ENCODE data around the gene GNAI3. TPM values are rescaled to one million over a fixed set of nuclear protein-coding genes. Genes with fewer than 3 reads are reported as not detected.

Gene GNAI3
- total RNA-seq, 1 donor from 2014 or later, result 4.9 TPM

DNA sequence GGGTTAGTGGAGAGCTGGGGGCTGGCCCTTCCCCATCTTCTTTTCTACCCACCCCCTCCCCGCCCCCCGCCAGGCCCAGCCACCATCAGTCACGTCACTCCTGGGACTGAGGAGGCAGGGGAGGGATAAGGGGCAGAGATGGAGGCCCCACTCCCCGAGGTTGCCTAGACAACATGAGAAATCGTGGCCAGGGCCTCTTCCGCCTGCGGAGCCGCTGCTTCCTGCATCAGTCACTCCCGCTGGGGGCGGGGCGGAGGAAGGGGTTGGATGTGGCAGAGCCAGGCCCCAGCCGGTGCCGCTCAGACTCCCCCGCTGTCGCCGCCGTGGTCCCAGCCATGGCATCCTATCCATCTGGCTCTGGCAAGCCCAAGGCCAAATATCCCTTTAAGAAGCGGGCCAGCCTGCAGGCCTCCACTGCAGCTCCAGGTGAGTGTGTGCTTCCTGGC, 72.4 kb downstream of the GNAI3 start:
- peak overlapping the region; percentile 91 for H3K27ac ChIP-seq
- intact Hi-C loops (cut with DNase I), result loop anchor here (10.0 kb wide), 1 partner anchor 76 kb away; the partner anchor contains the start of gene GNAI3
- no peaks in the 10 kb centered on the region for H3K27me3 ChIP-seq
- no peaks in the 10 kb centered on the region for H3K9me3 ChIP-seq
- TF ChIP-seq, protein P1, sequence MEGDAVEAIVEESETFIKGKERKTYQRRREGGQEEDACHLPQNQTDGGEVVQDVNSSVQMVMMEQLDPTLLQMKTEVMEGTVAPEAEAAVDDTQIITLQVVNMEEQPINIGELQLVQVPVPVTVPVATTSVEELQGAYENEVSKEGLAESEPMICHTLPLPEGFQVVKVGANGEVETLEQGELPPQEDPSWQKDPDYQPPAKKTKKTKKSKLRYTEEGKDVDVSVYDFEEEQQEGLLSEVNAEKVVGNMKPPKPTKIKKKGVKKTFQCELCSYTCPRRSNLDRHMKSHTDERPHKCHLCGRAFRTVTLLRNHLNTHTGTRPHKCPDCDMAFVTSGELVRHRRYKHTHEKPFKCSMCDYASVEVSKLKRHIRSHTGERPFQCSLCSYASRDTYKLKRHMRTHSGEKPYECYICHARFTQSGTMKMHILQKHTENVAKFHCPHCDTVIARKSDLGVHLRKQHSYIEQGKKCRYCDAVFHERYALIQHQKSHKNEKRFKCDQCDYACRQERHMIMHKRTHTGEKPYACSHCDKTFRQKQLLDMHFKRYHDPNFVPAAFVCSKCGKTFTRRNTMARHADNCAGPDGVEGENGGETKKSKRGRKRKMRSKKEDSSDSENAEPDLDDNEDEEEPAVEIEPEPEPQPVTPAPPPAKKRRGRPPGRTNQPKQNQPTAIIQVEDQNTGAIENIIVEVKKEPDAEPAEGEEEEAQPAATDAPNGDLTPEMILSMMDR (IDR thresholded peaks at IDR 0.05), result no peak
- TF ChIP-seq POLR2AphosphoS5 (IDR thresholded peaks at IDR 0.05; ENCODE audit: insufficient read depth in 1 of 2, low read depth in 1 of 2), result peak; percentile 46 to 69
- DNase-seq (ENCODE audit: extremely low spot score in 2 of 2), result peak; percentile 93 to 94
- peak overlapping the region; percentile 69 to 83 for H3K4me3 ChIP-seq
- peaks cover 59% of the 10 kb centered on the region for H3K4me1 ChIP-seq
- H3K36me3 ChIP-seq, result no peaks in the 10 kb centered on the region

DNA sequence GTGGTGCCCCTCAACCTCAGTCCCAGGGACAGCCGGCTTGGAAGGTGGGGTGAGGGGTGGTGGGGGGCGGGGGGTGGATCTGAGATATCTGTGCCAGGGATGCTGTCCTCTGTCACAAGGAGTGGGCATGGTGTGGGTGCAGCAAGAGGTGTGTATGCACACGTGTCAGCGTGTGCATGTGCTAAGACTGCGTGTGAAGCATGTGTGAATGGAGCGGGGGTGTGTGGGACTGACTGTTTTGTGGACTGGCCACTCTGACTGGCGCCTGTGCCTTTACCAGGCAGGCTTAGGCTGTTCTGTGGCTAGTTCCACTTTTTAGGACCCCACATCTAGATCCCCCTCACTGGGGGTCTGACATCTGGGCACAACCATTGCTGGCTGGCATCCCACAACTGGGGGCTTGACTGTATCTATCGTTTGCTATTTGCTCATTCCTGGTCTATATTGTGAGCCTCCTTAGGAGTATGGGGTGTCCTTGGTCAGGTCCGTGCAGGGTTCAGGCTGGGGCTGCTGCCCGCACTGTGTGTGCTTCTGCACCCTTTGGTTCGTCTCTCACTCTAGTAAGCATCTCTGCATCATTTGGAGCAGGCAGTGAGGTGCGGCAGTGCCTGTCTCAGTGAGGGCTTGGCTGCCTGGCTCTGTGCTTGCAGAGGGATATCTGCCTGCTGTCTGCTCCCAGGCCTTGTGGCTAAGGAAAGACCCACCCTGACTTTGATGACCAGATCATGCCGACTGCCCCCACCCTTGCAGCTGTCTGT, 73.1 kb downstream of the GNAI3 start:
- Histone ChIP-seq H3K9me3 (no peaks in the 10 kb centered on the region), H3K27ac (peak overlapping the region; percentile 91), H3K4me1 (peaks cover 64% of the 10 kb centered on the region), H3K36me3 (peaks cover 0 to 6% of the 10 kb centered on the region in 2 donors), H3K4me3 (peak overlapping the region; percentile 69 to 83), H3K27me3 (no peaks in the 10 kb centered on the region)
- DNase-seq (ENCODE audit: extremely low spot score in 2 of 2), result no peak
- intact Hi-C loops (cut with DNase I), result loop anchor here (10.0 kb wide), 1 partner anchor 77 kb away; the partner anchor contains the start of gene GNAI3
- no peak for TF ChIP-seq POLR2A (IDR thresholded peaks at IDR 0.05)
- TF ChIP-seq, protein P1 (IDR thresholded peaks at IDR 0.05), result no peak
- no peak for TF ChIP-seq POLR2AphosphoS5 (IDR thresholded peaks at IDR 0.05; ENCODE audit: insufficient read depth in 1 of 2, low read depth in 1 of 2)

DNA sequence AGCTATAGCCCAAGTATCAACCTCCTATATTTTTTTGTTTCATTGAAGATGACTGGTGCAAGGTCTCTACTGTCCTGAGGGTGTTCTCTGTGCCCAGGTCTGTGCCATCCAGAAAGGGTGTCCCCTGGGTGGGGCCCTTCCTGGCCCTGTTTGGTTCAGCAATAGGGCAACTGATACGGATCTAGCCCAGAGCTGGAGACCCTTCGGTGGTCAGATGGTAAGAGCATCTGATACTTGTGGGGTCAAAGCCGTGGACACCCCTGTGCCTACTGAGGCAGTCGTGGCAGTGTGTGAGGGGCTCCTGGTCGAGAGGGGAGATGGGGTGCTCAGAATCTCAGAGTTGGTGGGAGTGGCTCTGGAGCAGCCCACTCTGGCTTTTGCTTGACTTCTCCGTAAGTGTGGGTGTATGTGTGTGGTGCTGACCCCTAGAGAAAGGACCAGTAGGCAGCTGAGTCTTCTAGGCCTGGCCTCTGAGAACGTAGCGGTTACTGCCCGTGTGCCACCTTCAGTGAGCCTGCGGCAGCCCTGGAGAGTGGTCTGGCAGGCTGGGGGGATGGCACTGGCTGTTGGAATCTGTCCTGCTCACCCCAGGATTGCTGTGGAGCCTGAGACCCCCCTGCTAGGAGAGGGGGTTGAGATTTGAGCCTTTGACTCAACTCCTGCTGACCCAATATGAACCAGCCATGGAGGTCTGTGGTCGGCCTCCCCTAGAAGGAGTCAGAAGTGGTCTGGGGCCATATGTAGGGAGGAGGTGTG, 73.9 kb downstream of the GNAI3 start:
- DNase-seq (ENCODE audit: extremely low spot score in 2 of 2), result no peak
- intact Hi-C loops (cut with DNase I), result loop anchor here (10.0 kb wide), 1 partner anchor 78 kb away; the partner anchor contains the start of gene GNAI3
- peak overlapping the region in 1 of 2 donors; percentile 69 for H3K4me3 ChIP-seq
- no peaks in the 10 kb centered on the region for H3K9me3 ChIP-seq
- H3K36me3 ChIP-seq, result peaks cover 0 to 13% of the 10 kb centered on the region in 2 donors
- peaks cover 64% of the 10 kb centered on the region for H3K4me1 ChIP-seq
- H3K27ac ChIP-seq, result peak overlapping the region; percentile 91
- TF ChIP-seq, protein P1 (IDR thresholded peaks at IDR 0.05), result no peak
- TF ChIP-seq POLR2A (IDR thresholded peaks at IDR 0.05), result no peak
- no peak for TF ChIP-seq POLR2AphosphoS5 (IDR thresholded peaks at IDR 0.05; ENCODE audit: insufficient read depth in 1 of 2, low read depth in 1 of 2)
- H3K27me3 ChIP-seq, result no peaks in the 10 kb centered on the region

DNA sequence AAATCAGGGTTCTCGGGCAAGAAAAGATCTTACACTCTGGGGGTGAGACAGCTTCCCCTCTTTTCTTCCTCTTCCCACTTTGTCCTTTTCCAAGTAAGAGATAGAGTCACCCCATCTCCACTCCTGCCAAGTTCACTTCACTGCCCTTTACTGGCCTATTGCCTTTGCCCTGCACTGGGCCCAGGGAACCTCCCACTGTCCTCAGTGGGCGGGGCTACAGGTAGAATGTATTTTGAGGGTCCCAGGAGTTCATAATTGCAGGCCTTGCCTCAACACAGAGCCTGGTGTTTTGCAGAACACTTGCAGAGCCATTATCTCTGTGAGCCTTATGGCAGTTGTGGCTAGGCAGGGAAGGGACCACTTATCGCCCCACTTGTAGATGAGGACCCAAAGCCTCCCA, 74.5 kb downstream of the GNAI3 start:
- H3K27me3 ChIP-seq, result no peaks in the 10 kb centered on the region
- TF ChIP-seq POLR2AphosphoS5 (IDR thresholded peaks at IDR 0.05; ENCODE audit: insufficient read depth in 1 of 2, low read depth in 1 of 2) (no peak), POLR2A (IDR thresholded peaks at IDR 0.05) (no peak)
- TF ChIP-seq, protein P1 (IDR thresholded peaks at IDR 0.05), result no peak
- H3K9me3 ChIP-seq, result no peaks in the 10 kb centered on the region
- H3K4me1 ChIP-seq, result peaks cover 64% of the 10 kb centered on the region
- H3K36me3 ChIP-seq, result peaks cover 0 to 17% of the 10 kb centered on the region in 2 donors
- peak overlapping the region in 1 of 2 donors; percentile 15 for H3K4me3 ChIP-seq
- DNase-seq (ENCODE audit: extremely low spot score in 2 of 2), result no peak
- peak overlapping the region; percentile 91 for H3K27ac ChIP-seq
- intact Hi-C loops (cut with DNase I), result loop anchor here (10.0 kb wide), 1 partner anchor 78 kb away; the partner anchor contains the start of gene GNAI3

Data from vagina (tissue), 2 donors.